SK-N-SH treated with all-trans-retinoic acid at 6 μM for 48 hours (cell line): ENCODE results near the gene NCAM1.

ENCODE experiments used
- CSDC2 ChIP-seq: fragments of 250-450 bp; sonication (Bioruptor Pico); IDR thresholded peaks from 2 replicates; pipeline ENCODE4 v1.5.0; 2020; ENCODE audit warnings: mild to moderate bottlenecking, moderate library complexity
- POU6F1 ChIP-seq: fragments of 250-450 bp; sonication (Bioruptor Pico); IDR thresholded peaks from 2 replicates; pipeline ENCODE4 v1.8.0; 2021; ENCODE audit warnings: low read depth, mild to moderate bottlenecking, moderate library complexity, borderline replicate concordance
- SNAI2 ChIP-seq: fragments of 250-450 bp; sonication (Bioruptor Pico); IDR thresholded peaks from 2 replicates; pipeline ENCODE4 v1.5.0; 2020; ENCODE audit warnings: mild to moderate bottlenecking, moderate library complexity
- TCF4 ChIP-seq: fragments of 250-450 bp; sonication (Bioruptor Pico); IDR thresholded peaks from 2 replicates; pipeline ENCODE4 v1.8.0; 2021; ENCODE audit warnings: mild to moderate bottlenecking, moderate library complexity, borderline replicate concordance
- ZC3H10 ChIP-seq: fragments of 250-450 bp; sonication (Bioruptor Pico); IDR thresholded peaks from 2 replicates; pipeline ENCODE4 v1.5.1; 2021; ENCODE audit warnings: mild to moderate bottlenecking, moderate library complexity
- ZNF565 ChIP-seq: fragments of 450-650 bp; formaldehyde crosslinking; conservative IDR thresholded peaks from 2 replicates; pipeline ENCODE4 v1.5.0; 2020; ENCODE audit warnings: low read depth, mild to moderate bottlenecking, moderate library complexity
- ZNF8 ChIP-seq: fragments of 450-650 bp; formaldehyde crosslinking; IDR thresholded peaks from 2 replicates; pipeline ENCODE4 v1.5.0; 2020; ENCODE audit warnings: mild to moderate bottlenecking, moderate library complexity
- TF ChIP-seq, protein P1 (sequence below): fragments of 250-450 bp; sonication (Bioruptor Pico); IDR thresholded peaks from 2 replicates; pipeline ENCODE4 v1.8.0; 2020; ENCODE audit warnings: mild to moderate bottlenecking, moderate library complexity, borderline replicate concordance
- TF ChIP-seq, protein P2 (sequence below): fragments of 250-450 bp; sonication (Bioruptor Pico); IDR thresholded peaks from 2 replicates; pipeline ENCODE4 v1.5.1; 2021; ENCODE audit warnings: mild to moderate bottlenecking, moderate library complexity
- TF ChIP-seq, protein P3 (sequence below): fragments of 250-450 bp; sonication (Bioruptor Pico); IDR thresholded peaks from 2 replicates; pipeline ENCODE4 v1.5.1; 2020; ENCODE audit warnings: low read depth, mild to moderate bottlenecking, moderate library complexity

GRCh38 chr11:113090716-113091480 is 129.7 kb downstream of the NCAM1 start:
- no peak for TF ChIP-seq SNAI2 (CRISPR knock-in tag)
- TF ChIP-seq, protein P1, sequence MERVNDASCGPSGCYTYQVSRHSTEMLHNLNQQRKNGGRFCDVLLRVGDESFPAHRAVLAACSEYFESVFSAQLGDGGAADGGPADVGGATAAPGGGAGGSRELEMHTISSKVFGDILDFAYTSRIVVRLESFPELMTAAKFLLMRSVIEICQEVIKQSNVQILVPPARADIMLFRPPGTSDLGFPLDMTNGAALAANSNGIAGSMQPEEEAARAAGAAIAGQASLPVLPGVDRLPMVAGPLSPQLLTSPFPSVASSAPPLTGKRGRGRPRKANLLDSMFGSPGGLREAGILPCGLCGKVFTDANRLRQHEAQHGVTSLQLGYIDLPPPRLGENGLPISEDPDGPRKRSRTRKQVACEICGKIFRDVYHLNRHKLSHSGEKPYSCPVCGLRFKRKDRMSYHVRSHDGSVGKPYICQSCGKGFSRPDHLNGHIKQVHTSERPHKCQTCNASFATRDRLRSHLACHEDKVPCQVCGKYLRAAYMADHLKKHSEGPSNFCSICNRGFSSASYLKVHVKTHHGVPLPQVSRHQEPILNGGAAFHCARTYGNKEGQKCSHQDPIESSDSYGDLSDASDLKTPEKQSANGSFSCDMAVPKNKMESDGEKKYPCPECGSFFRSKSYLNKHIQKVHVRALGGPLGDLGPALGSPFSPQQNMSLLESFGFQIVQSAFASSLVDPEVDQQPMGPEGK (CRISPR knock-in tag), result no peak
- TF ChIP-seq, protein P2, sequence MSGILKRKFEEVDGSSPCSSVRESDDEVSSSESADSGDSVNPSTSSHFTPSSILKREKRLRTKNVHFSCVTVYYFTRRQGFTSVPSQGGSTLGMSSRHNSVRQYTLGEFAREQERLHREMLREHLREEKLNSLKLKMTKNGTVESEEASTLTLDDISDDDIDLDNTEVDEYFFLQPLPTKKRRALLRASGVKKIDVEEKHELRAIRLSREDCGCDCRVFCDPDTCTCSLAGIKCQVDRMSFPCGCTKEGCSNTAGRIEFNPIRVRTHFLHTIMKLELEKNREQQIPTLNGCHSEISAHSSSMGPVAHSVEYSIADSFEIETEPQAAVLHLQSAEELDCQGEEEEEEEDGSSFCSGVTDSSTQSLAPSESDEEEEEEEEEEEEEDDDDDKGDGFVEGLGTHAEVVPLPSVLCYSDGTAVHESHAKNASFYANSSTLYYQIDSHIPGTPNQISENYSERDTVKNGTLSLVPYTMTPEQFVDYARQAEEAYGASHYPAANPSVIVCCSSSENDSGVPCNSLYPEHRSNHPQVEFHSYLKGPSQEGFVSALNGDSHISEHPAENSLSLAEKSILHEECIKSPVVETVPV (CRISPR knock-in tag), result no peak
- TF ChIP-seq ZNF565 (CRISPR knock-in tag), result no peak
- TF ChIP-seq ZNF8 (CRISPR knock-in tag), result no peak
- TF ChIP-seq ZC3H10 (CRISPR knock-in tag), result no peak
- TF ChIP-seq, protein P3, sequence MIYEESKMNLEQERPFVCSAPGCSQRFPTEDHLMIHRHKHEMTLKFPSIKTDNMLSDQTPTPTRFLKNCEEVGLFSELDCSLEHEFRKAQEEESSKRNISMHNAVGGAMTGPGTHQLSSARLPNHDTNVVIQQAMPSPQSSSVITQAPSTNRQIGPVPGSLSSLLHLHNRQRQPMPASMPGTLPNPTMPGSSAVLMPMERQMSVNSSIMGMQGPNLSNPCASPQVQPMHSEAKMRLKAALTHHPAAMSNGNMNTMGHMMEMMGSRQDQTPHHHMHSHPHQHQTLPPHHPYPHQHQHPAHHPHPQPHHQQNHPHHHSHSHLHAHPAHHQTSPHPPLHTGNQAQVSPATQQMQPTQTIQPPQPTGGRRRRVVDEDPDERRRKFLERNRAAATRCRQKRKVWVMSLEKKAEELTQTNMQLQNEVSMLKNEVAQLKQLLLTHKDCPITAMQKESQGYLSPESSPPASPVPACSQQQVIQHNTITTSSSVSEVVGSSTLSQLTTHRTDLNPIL, result no peak
- no peak for TF ChIP-seq TCF4 (CRISPR knock-in tag)
- TF ChIP-seq POU6F1, result no peak
- no peak for TF ChIP-seq CSDC2 (CRISPR knock-in tag)
